SK-N-MC (cell line): ENCODE measurements around the gene TBC1D22A.

Source experiments
- DNase-seq: peaks from one replicate; pipeline ENCODE4 v3.0.0-alpha.2; 2011; ENCODE audit warnings: low read depth, low spot score
- H3K27ac ChIP-seq: fragments of 200-600 bp; sonication (generic); 2 replicates; pipeline ENCODE4 v1.5.1; 2016; ENCODE audit warnings: mixed run types
- H3K36me3 ChIP-seq: fragments of 200-600 bp; sonication (generic); 2 replicates; pipeline ENCODE4 v1.6.1; 2017; ENCODE audit warnings: antibody characterized with exemption, low read length, mixed read lengths; ENCODE audit not compliant: insufficient read depth
- H3K4me3 ChIP-seq: fragments of 200-600 bp; sonication (generic); 2 replicates; pipeline ENCODE4 v1.5.1; 2016
- H3K9ac ChIP-seq: fragments of 200-600 bp; sonication (generic); 2 replicates; pipeline ENCODE4 v1.8.0; 2017; ENCODE audit warnings: mixed run types, mixed read lengths; ENCODE audit not compliant: insufficient read length
- H3K9me3 ChIP-seq: fragments of 200-600 bp; sonication (generic); 2 replicates; pipeline ENCODE4 v1.6.1; 2017; ENCODE audit warnings: low read depth, mild to moderate bottlenecking, antibody characterized with exemption, low read length, moderate library complexity, mixed read lengths
- EZH2 ChIP-seq: fragments of 200-600 bp; sonication (generic); IDR thresholded peaks from one replicate; pipeline ENCODE4 v1.6.1; 2017; ENCODE audit warnings: antibody characterized with exemption
- FOXP2 ChIP-seq: optimal IDR thresholded peaks from 2 replicates; pipeline ENCODE3; 2011; ENCODE audit warnings: mild to moderate bottlenecking, moderate library complexity; ENCODE audit not compliant: insufficient read depth; ENCODE audit errors: extremely low read length, control extremely low read depth
- POLR2AphosphoS5 ChIP-seq: IDR thresholded peaks from 2 replicates; pipeline ENCODE4 v1.6.1; 2012; ENCODE audit warnings: mild to moderate bottlenecking, low read depth, low read length, borderline replicate concordance

Gene TBC1D22A

DNA sequence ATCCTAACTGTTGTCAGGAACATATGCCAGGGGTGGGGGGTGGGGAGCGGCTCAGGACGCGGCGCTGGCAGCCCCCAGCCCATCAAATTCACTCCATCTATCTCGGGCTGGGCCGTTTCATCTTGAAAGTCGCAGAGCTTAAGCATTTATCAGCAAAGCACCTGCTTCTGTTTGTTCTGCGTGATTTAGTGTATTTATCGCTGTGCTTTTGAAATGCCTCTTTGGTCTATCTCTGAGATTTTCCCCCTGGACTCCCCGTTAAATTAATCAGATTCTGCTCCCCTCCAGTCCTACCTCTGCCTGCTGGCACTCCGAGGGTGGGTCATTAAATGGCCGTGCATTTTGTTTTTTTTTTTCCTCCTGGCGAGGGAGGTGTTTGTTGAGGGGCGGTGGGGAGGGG, 446.2 kb downstream of the TBC1D22A start:
- no peak overlapping the region for H3K9ac ChIP-seq
- no peak for TF ChIP-seq FOXP2
- no peak for TF ChIP-seq POLR2AphosphoS5
- TF ChIP-seq EZH2: no peak
- DNase-seq: no peak
- H3K9me3 ChIP-seq: no peaks in the 10 kb centered on the region
- H3K36me3 ChIP-seq: no peaks in the 10 kb centered on the region
- no peak overlapping the region for H3K4me3 ChIP-seq
- H3K27ac ChIP-seq: no peak overlapping the region

DNA sequence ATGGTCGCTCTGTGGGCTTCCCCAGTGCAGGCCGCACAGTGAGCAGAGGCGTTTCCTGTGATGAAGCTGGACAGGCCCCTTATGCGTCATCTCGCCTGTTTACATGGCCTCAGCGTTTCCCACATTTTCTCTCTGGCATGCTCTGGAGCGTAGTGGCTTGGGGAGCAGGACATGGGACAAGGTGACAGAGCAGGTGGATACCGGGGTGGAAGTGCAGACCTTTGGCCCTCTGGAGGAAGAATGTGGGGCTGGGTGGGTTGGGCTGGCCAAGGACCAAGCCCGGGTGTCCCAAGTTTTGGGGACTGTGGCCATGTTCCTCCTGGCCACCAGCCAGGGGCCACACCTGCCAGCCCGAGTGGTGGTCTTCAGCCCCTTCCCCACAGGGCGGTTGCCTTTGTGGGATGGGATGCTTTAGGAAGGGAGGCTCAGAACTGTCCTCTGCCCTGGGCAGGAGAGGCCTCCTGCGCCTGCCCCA, 446.6 kb downstream of the TBC1D22A start:
- no peaks in the 10 kb centered on the region for H3K36me3 ChIP-seq
- no peak overlapping the region for H3K27ac ChIP-seq
- TF ChIP-seq POLR2AphosphoS5 (no peak), EZH2 (no peak), FOXP2 (no peak)
- H3K9me3 ChIP-seq: no peaks in the 10 kb centered on the region
- DNase-seq: no peak
- H3K9ac ChIP-seq: no peak overlapping the region
- no peak overlapping the region for H3K4me3 ChIP-seq

- Histone ChIP-seq H3K9ac (no peak overlapping the region), H3K27ac (no peak overlapping the region), H3K36me3 (no peaks in the 10 kb centered on the region), H3K9me3 (no peaks in the 10 kb centered on the region), H3K4me3 (no peak overlapping the region)
- DNase-seq: no peak
- no peak for TF ChIP-seq POLR2AphosphoS5
- no peak for TF ChIP-seq EZH2
- TF ChIP-seq FOXP2: no peak
Observed at GRCh38 chr22:47209547-47210023, 447.1 kb downstream of the TBC1D22A start.

DNA sequence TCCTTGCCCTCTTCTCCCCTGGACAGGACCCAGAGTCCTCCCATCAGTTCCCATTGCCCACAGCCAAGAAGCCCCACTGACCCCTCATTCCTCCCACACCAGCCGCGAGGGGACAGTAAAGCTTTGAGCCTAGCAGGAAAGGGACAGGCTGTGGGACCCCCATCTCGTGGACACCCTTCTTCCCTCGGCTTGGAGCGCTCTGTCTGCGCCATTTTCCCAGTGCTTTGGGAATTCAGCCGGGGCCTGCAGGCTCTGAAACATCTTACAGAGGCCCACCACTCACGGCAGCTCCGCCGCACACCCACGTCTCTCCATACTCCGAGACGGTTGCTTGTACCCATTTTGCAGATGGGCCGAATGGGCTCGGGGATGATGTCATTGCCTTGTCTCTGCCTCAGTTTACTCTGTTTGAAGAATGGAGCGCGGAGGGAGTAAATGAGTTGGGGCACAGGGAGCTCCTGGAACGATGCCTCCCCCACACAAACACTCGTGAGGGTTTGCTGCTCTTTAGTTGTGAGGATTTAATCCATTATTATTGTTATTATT, 447.7 kb downstream of the TBC1D22A start:
- Histone ChIP-seq H3K4me3 (no peak overlapping the region), H3K36me3 (no peaks in the 10 kb centered on the region), H3K9ac (no peak overlapping the region), H3K9me3 (no peaks in the 10 kb centered on the region), H3K27ac (no peak overlapping the region)
- DNase-seq: no peak
- TF ChIP-seq FOXP2 (no peak), EZH2 (no peak), POLR2AphosphoS5 (no peak)

DNA sequence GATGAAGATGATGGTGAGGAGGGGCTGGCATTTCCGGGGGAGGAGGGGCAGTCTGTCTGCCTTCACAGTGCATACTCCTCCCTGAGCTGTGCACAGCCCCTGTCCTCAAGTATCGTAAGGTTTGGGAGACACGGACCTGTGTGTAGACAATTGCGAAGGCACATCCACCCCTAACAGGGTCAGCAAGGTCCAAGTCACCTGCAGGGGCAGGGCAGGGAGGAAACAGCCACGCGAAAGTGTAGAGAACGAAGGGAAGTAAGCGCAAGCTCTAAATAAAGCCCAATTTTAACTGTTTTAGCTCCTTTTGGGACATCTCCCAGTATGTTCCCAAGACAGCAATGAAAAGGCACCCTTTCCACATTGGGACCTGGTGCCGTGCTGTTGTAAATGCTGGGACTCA, 448.2 kb downstream of the TBC1D22A start:
- no peak for DNase-seq

GRCh38 chr22:47213571-47214230, 451.3 kb downstream of the TBC1D22A start:
- no peaks in the 10 kb centered on the region for H3K9me3 ChIP-seq
- H3K36me3 ChIP-seq: no peaks in the 10 kb centered on the region
- no peak overlapping the region for H3K27ac ChIP-seq
- H3K9ac ChIP-seq: no peak overlapping the region
- TF ChIP-seq EZH2 (no peak), POLR2AphosphoS5 (no peak), FOXP2 (no peak)
- DNase-seq: peak; percentile 26
- H3K4me3 ChIP-seq: no peak overlapping the region

More for the DNA sequence above, 448.2 kb downstream of the TBC1D22A start:
- Histone ChIP-seq H3K36me3 (no peaks in the 10 kb centered on the region), H3K27ac (no peak overlapping the region), H3K9me3 (no peaks in the 10 kb centered on the region), H3K4me3 (no peak overlapping the region), H3K9ac (no peak overlapping the region)
- TF ChIP-seq POLR2AphosphoS5 (no peak), FOXP2 (no peak), EZH2 (no peak)

DNA sequence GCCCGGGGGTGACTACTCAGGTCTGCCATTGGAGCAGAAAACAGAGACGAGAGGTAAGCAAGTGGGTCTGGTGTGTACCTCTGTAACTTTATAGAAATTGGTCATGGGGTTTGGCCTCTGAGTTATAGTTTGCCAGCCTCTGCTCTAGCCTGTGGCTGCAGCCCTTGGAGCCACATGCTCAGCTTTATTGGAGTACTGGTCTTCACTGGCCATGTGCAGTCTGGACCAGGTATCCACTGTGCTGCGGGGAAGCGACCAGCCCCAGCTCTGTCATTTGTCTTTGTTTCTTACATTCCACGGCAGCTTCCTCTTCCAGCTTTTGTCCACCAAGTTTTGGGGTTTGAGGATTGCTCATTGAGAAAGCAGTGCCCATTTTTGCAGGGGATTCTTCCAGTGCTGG, 453.4 kb downstream of the TBC1D22A start:
- no peak for TF ChIP-seq FOXP2
- no peak for TF ChIP-seq POLR2AphosphoS5
- no peak for TF ChIP-seq EZH2
- Histone ChIP-seq H3K36me3 (no peaks in the 10 kb centered on the region), H3K9me3 (no peaks in the 10 kb centered on the region), H3K27ac (no peak overlapping the region), H3K9ac (no peak overlapping the region), H3K4me3 (no peak overlapping the region)
- DNase-seq: no peak

GRCh38 chr22:47218671-47219070, 456.2 kb downstream of the TBC1D22A start:
- Histone ChIP-seq H3K9me3 (no peaks in the 10 kb centered on the region), H3K9ac (no peak overlapping the region), H3K36me3 (no peaks in the 10 kb centered on the region), H3K4me3 (no peak overlapping the region), H3K27ac (no peak overlapping the region)
- DNase-seq: no peak
- no peak for TF ChIP-seq FOXP2
- TF ChIP-seq EZH2: no peak
- no peak for TF ChIP-seq POLR2AphosphoS5
